Activated CD4-positive, CD25-positive, alpha-beta regulatory T cell treated with anti-CD3 and anti-CD28 coated beads, Interleukin-2, amount 50 U/mL, for 24 hours (primary cell): ENCODE measurements around the gene RIN2.
"Not testable (repeated sequence)": the region's sequence is repeated elsewhere in the genome, so short reads cannot be mapped to it uniquely, and the experiment has no call there.

Experiments
- ATAC-seq, 2 donors: fragments of 150-1000 bp; cut with Tn5 transposase; one replicate each; pipeline ENCODE4 v1.10.0; 2021; ENCODE audit warnings: mild to moderate bottlenecking in 1 of 2, moderate library complexity in 1 of 2

Gene RIN2

GRCh38 chr20:19740512-19740911, 17.5 kb upstream of the RIN2 start:
- ATAC-seq: no peak

- ATAC-seq: no peak
Observed at GRCh38 chr20:19741924-19742323, 16.1 kb upstream of the RIN2 start.

DNA sequence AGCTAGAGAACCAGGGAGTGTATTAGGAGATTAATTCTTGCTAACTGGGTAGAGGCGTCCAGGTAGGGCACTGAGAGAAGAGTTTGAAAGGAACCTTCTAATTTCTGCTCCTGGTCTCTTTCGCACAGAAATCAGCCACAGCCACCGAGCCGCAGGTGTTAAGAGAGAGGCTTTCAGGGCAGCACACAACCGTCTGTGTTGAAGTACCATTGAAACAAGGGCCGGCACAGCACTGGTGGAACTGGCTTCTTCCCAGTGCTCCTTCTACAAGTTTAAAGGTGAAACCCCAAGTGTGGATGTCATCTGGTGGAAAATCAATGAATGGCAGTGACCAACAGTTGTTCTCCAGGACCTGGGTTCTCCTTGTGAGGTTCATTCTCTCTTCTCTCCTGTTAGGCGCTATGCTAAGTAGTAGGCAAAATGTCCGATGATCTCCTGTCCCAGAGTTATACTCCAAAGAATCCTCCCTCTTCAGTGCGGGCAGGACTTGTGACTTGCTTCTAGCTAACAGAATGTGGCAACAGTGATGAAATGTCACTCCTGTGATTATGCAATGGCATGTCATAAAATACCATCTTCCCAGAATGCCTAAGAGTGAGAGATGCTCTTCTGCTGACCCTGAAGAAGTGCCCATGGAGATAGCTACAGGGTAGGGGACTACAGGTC, 15.0 kb upstream of the RIN2 start:
- no peak for ATAC-seq

- ATAC-seq: no peak
Observed at GRCh38 chr20:19743640-19743995, 14.4 kb upstream of the RIN2 start.

GRCh38 chr20:19745106-19745505, 13.0 kb upstream of the RIN2 start:
- ATAC-seq: no peak

DNA sequence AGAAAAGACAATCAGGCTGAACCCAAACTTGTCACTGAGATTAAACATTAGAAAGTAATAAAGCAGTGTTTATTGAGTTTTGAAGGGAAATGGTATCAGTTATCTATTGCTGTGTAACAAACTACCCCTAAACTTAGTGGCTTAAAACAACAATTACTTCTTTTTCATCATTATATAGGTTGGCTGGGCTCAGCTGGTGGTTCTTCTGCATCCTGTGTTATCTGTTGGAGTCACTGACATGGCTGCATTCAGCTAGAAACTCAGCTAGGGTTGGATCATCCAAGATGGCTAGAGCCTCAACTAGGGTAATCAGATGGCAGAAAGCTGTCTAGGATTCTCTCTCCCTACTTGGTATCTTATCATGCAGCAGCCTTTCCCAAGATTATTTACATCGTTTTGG, 12.5 kb upstream of the RIN2 start:
- ATAC-seq: no peak

GRCh38 chr20:19746396-19746795, 11.7 kb upstream of the RIN2 start:
- ATAC-seq: no peak

DNA sequence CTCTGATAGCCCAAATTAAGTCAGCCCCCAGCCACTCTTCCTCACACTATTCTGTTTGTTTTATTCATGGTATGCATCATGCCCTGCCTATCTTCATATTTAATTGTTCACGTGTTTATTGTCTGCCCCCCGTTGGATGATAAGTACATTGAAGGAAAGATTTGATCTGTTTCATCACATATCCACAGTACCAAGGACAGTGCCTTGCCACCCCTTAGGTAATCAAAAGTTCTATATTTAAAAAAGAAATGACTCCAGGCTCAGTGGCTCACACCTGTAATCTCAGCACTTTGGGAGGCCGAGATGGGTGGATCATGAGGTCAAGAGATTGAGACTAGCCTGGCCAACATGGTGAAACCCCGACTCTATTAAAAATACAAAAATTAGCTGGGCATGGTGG, 10.2 kb upstream of the RIN2 start:
- no peak for ATAC-seq

- ATAC-seq: no peak
Observed at GRCh38 chr20:19748681-19749080, 9.4 kb upstream of the RIN2 start.

- ATAC-seq: no peak
Observed at GRCh38 chr20:19749618-19750071, 8.4 kb upstream of the RIN2 start.

DNA sequence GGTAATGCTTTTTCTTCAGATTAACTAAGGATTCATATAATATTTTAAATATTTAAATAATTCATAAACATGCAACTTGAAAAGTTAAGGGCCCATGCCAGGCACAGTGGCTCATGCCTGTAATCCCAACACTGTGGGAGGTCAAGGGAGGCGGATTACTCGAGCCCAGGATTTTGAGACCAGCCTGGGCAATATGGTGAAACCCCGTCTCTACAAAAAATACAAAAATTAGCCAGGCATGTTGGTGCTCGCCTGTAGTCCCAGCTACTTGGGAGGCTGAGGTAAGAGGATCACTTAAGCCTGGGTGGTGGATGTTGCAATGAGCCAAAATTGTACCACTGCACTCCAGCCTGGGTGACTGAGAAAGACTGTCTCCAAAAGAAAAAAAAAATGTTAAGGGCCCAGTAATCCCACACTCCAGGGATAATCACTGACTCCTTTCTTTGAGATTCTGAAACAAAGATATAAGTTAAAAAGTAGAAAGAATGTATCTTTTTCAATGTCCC, 7.9 kb upstream of the RIN2 start:
- ATAC-seq: no peak

DNA sequence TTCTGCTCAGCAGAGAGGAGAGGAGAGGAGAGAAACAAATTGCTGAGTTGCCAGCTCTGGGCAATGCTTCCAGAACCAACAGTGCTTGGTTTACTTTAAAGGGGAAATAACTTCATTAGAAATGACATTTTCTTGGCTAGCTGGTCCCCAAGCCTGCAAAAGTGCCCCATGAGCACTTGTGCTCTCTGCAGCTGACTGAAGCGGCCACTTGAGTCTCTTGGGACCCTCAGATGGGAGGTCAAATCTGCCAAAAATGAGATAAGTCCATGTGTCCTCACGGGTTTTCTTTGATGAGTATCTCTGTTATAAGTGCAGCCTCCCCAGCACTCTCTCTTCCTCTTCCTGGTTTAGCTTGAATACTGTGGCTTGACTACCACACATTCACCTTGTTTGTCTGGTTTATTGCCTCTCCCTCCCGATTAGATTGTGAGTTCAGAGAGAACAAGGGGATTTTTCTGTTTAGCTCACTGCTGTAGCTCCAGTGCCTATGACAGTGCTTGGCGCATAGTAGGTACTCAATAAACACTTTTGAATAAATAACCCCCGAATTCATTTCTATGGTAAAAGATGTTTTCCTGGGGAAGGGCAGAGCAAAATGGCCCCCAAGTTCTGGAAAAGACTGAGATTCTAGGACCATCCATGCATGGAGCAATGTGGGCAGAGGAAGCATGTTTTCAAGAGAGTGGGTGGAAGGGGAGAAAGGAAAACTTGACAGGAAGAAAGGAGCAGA, 7.0 kb upstream of the RIN2 start:
- no peak for ATAC-seq

DNA sequence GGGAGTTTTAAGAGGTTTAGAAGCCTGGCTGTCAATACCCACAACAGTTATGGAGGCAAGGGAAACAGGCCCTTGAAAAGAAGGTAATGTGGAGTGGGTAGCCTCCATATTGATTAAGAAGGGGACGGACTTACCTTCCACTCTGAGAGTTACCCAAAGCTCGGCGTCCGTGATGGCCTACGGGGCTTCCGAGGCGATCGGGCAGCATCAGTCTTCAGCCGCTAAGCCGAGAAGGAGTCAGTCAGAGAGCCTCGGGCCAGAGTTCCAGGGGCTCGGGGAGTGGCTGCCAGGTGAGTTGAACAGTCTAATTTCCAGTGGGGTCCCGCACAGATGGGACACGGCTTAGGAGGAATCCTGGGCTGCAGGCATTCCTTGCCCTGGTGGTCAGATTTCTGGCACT, 3.9 kb upstream of the RIN2 start:
- ATAC-seq: not testable (repeated sequence)

DNA sequence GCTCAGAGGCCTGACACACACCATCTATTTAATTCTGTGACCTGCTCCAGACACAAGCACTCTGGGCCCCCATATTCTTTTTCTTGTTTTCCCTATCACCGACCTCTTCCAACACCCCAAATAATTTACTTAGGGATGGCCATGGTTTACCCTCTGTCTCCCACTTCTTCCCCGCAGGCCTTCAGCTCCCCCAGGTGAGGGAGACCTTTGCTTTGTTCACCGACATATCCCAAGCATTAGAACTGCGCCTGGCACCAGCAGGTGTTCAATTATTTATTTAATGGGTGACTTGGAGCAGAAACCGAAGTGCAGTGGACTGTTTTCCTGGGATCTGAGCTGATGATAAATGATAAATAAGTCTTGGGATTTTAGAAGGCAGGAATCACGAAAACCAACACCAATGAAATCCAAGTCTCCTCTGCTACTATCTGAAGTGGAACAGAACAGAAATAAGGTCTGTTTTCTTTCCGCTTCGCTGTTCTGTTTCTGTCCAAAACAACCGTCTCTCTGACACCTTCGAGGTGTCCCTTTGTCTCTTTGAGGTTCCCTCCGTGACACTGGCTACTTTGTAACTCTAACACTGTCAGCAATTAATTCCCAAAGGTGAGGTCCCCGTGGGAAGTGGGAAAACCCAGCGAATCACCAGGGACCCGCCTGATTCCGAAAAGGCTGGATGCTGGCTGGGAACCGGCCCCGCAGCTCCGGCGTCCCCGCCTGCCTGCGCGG, 1.1 kb upstream of the RIN2 start:
- no peak for ATAC-seq

GRCh38 chr20:19757487-19758132, 448 bp upstream of the RIN2 start:
- ATAC-seq: no peak

- ATAC-seq: no peak
Observed at GRCh38 chr20:19758501-19759331, 658 bp downstream of the RIN2 start.

DNA sequence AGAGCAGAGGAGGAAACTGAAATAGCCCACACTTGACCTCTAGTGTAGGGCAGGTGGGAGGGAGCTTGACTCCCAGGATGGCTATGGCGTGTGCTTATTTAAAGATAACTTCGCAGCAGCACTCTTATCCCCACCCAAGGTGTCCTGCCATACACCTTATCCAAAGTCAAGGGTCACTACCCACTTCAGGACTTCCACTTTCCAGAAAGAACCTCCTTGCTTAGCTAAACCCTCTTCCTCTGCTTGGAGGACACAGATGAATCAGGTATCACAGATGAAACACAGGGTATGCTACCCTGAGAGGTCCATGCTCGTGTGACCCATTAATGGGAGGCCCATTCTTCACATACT, 2.3 kb downstream of the RIN2 start:
- ATAC-seq: no peak

GRCh38 chr20:19761326-19761725, 3.3 kb downstream of the RIN2 start:
- ATAC-seq: no peak

DNA sequence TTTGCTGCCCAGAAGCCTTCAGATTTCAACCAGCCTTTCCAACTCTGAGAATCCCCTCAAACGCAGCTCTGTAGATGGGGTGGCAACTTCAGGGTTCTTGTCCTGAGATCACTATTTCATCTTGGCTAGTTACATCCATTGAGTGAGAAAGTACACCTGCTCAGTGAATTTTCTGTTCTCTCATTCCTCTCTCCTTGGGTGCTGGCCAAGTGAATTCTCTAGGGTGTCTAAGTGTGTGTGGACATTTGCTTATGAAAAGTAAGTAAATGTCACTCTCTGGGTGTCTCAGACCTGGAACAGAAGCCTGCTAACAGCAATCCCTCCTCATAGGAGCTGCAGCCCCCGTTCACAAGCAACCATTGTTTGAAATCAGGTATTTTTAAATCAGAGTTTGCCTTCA, 3.8 kb downstream of the RIN2 start:
- ATAC-seq: no peak

DNA sequence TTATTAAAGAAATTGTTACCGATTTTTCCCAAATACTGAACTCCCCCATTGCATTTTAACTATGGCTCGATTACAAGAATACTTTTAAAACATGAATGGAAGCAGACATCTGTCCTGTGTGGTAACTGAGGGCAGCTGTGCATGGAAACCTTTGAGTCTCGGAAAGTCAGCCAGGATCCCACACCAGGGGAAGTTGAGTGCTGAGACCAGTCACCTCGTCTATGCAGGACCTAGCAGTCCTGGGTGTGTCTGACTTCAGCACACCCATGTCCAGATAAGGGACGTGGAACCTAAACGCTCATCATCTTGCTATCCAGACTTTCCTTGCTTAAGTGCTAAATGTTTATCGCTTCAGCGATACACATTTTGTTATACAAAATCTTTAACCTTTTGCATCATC, 6.1 kb downstream of the RIN2 start:
- ATAC-seq: no peak

DNA sequence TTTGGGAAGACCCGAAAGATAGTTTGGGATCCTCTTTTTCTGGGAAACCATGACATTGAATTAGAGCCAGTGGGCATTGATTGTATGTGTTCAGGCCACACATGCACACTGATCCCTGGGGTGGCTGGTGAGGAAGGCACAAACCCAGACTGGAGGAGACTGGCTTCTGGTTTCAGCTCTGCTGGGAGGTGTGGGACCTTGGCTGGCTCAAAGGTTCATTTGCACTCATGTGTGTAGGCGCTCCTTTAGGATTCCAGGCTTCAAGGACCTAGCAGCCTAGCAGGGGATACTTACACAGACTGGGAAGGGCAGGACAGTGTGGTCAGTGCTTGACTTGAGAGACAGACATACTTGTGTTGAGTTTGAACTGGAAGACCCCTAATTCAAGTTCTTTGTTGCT, 7.2 kb downstream of the RIN2 start:
- no peak for ATAC-seq

DNA sequence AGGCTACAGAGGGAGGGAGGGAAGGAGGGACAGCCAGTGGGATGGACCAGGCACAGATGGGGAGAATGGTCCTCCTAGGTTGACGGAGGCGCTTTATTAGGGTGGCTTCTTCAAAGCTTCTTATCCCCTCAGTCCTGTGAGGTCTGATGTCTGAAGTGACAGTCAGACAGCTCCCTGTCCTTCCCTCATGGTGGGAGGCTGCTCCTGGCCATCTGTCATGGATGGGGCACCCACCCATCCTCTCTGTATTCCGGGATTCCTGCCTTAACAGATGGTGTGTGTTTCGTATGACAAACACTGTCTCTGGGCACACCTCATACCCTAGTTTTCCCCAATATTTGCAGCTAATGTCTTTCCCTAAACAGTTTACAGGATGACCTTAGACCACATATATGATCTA, 7.9 kb downstream of the RIN2 start:
- no peak for ATAC-seq

- ATAC-seq: no peak
Observed at GRCh38 chr20:19767070-19767469, 9.0 kb downstream of the RIN2 start.
